ENCODE results near the gene GNAL.

DNA sequence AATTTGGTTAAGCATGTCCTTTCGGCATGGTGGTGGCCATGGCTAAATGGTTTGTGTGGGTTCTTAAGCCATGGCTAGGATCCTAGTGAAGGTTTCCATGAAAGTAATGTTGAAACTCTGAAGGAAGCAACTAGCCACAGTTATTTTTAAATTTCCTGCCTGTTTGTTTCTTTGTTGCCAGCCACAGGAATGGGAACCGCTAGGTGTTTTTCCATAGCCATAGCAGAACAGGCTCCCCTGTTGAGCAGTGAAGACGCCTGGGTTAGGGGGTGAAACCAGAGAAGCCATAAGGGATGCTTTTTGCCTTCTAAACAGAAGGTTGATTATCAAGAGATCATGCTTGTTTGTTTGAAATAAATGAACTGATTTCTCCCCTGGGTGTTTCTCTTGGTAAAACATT is 102.1 kb downstream of the GNAL start:
- TF ChIP-seq, protein P1, sequence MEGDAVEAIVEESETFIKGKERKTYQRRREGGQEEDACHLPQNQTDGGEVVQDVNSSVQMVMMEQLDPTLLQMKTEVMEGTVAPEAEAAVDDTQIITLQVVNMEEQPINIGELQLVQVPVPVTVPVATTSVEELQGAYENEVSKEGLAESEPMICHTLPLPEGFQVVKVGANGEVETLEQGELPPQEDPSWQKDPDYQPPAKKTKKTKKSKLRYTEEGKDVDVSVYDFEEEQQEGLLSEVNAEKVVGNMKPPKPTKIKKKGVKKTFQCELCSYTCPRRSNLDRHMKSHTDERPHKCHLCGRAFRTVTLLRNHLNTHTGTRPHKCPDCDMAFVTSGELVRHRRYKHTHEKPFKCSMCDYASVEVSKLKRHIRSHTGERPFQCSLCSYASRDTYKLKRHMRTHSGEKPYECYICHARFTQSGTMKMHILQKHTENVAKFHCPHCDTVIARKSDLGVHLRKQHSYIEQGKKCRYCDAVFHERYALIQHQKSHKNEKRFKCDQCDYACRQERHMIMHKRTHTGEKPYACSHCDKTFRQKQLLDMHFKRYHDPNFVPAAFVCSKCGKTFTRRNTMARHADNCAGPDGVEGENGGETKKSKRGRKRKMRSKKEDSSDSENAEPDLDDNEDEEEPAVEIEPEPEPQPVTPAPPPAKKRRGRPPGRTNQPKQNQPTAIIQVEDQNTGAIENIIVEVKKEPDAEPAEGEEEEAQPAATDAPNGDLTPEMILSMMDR (IDR thresholded peaks at IDR 0.05; ENCODE audit: borderline replicate concordance, extremely low read depth, low read length, poor library complexity, severe bottlenecking): no peak
- TF ChIP-seq EZH2 (IDR thresholded peaks at IDR 0.05; ENCODE audit: borderline replicate concordance, low read depth, low read length, severe bottlenecking): no peak

Data from DND-41 (cell line).